NCI-H1436 (cell line): ENCODE data around the gene PCIF1.
"Not testable (repeated sequence)": the region's sequence is repeated elsewhere in the genome, so short reads cannot be mapped to it uniquely, and the experiment has no call there.

ENCODE experiments used
- DNase-seq: peaks from one replicate; lab custom pipeline; 2025; lab: John Stamatoyannopoulos, UW

Gene PCIF1

DNA sequence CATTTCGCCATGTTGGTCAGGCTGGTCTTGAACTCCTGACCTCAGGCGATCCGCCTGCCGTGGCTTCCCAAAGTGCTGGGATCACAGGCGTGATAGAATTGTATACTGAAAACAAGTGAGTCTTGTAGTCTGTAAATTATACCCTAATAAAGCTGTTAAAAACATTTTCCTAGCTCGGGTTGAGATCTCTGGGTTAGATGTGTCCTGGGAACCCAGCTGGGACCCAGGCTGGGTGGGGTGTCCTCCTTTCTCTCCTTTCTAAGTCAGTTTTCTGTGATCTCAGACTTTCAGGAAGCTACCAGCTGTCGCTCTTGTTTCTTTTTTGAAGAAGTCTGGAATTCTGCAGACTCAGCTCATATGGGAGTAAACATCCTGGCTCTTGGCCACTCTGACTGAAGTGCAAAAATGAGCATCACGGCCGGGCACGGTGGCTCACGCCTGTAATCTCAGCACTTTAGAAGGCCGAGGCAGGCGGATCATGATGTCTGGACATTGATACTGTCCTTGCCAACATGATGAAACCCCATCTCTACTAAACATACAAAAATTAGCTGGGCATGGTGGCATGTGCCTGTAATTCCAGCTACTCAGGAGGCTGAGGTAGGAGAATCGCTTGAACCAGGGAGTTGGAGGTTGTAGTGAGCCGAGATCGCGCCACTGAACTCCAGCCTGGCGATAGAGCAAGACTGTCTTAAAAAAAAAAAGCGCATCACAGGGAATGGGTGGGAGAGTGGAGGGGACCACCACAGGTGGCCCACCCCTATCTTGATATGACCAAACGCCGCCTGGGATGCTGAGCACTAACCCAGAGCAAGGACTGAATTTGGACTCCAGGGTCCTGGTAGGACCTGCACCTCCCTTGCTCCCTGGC lies 9.9 kb upstream of the PCIF1 start:
- no peak for DNase-seq

GRCh38 chr20:45925821-45926506 lies 8.5 kb upstream of the PCIF1 start:
- DNase-seq = no peak

GRCh38 chr20:45926731-45927070 lies 7.8 kb upstream of the PCIF1 start:
- DNase-seq = no peak

DNA sequence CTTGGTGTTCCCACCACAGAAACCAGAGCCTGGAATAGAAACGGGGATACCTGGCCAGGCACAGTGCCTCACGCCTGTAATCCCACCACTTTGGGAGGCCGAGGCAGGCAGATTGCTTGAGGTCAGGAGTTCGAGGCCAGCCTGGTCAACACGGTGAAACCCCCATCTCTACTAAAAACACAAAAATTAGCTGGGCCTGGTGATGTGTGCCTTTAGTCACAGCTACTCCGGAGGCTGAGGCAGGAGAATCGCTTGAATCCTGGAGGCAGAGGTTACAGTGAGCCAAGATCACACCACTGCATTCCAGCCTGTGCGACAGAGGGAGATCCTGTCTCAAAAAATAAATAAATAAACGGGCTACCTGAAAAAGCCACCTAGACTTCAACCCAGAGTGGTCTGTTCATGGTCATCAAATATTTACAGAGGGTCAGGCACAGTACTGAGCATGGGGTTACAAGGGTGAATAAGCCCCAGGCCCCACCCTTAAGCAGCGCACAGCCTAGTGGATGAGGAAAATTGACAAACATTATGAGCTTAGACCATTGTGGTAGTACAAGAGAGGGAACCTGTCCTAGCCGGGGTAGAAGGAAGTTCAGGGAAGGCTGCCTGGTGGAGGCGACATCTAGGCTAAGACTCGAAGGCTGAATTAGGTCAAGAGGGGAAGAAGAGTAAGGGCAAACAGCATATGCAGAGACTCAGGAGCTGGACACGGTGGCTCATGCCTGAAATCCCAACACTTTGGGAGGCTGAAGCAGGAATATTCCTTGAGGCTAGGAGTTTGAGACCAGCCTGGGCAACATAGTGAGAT lies 7.2 kb upstream of the PCIF1 start:
- no peak for DNase-seq

GRCh38 chr20:45931680-45932079 lies 2.8 kb upstream of the PCIF1 start:
- DNase-seq = not testable (repeated sequence)

DNA sequence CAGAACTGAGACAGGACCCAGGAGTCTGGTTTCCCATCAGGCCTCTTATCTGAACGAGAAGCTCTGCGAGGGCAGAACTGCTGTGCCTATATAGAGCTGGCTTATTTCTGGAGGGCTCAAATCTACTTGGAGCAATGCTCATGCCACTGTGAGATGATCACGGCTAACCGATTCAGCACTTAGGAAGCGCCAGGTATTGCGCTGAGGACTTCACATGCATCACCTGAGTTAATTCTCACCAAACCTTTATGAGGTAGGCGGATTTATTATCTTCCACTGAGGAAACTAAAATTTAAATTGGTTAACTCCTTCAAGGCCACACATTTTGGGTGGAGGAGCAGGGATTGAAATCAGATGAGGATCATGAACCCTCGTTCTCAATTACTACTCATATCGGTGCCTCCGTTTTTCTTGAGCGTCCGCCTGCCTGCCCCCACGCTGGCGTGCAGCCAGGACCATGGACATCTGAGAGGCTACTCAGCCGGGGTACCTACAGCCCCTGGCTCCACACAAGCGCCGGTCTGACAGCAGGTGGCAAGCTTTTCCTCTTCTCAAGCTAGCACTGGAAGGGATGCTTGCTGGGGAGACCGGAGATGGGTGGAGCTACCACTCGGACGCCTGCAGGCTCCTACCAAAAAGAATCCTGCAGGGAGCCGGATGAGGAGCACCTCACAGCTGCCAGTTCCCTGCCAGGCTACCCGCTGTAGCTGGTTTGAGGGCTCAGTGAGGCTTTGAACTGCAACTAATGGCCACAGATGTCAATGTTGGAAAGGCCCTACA lies 1.0 kb upstream of the PCIF1 start:
- peak; percentile 75 for DNase-seq

GRCh38 chr20:45934046-45934585 lies 367 bp upstream of the PCIF1 start:
- DNase-seq = peak; percentile 64

DNA sequence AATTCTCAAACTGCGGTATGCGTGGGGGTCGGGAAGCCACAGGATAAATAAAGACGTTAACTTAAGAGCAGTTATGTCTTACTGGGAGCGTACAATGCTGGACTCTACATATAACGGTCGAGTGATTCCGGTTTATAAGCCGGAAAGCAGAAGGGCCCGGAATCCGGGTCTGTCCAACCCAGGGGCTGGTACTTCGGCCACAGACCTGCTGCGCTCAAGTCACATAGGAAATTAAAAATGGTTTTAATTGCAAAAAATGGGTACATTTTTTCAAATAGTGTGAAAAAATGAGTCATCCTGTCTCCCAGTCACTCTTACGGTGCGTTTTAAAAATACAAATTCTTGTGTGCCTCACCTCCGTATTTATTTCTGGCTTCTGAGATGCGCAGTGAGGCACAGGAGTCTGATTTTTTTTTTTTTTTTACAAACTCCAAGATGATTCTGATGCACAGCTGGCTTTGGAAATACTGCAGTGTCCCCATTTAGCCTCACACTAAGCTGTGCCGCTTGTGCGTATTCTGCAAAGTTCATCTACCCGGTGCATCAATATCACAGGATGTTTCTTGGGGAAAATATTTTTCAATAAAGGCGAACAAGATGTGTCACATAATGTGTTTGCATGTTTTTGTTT lies 1.0 kb downstream of the PCIF1 start:
- no peak for DNase-seq

- no peak for DNase-seq
Observed at GRCh38 chr20:45937765-45938164, 3.3 kb downstream of the PCIF1 start.

DNA sequence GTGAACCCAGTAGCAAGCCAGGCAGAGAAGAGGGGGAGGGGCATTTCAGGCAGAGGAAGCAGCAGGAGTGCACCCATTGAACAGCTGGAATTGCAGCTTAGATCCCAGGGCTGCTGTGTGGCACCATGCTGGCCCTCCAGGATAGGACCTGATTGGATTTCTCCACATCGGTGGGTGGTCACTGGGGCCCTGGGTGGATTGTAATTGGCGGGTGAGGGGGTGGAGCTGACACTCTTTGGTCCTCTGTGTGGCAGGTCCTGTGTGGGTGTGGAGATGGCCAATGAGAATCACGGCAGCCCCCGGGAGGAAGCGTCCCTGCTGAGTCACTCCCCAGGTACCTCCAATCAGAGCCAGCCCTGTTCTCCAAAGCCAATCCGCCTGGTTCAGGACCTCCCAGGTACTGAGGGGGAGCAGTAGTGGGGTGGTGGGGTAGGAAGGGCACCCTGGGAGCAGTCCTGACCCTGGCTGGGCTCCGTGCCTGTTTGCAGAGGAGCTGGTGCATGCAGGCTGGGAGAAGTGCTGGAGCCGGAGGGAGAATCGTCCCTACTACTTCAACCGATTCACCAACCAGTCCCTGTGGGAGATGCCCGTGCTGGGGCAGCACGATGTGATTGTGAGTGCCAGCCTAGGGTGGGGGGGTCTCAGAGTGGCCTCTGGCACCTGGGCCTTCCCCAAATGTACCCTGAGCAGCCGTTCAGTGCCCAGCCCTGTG lies 4.4 kb downstream of the PCIF1 start:
- no peak for DNase-seq

- DNase-seq = no peak
Observed at GRCh38 chr20:45940053-45940452, 5.6 kb downstream of the PCIF1 start.

DNA sequence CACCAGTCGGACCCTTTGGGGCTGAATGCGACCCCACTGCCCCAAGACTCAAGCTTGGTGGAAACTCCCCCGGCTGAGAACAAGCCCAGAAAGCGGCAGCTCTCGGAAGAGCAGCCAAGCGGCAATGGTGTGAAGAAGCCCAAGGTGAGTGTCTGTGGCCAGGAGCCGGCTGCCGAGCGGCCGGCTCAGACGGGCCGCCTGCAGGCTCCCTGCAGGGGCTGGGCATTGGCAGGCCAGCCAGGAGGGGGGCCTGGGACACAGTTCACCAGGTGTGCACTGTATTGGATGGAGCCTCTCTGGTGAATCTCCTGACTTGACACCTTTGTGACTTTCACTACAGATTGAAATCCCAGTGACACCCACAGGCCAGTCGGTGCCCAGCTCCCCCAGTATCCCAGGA lies 6.0 kb downstream of the PCIF1 start:
- DNase-seq = no peak

- DNase-seq = no peak
Observed at GRCh38 chr20:45943613-45944012, 9.1 kb downstream of the PCIF1 start.

DNA sequence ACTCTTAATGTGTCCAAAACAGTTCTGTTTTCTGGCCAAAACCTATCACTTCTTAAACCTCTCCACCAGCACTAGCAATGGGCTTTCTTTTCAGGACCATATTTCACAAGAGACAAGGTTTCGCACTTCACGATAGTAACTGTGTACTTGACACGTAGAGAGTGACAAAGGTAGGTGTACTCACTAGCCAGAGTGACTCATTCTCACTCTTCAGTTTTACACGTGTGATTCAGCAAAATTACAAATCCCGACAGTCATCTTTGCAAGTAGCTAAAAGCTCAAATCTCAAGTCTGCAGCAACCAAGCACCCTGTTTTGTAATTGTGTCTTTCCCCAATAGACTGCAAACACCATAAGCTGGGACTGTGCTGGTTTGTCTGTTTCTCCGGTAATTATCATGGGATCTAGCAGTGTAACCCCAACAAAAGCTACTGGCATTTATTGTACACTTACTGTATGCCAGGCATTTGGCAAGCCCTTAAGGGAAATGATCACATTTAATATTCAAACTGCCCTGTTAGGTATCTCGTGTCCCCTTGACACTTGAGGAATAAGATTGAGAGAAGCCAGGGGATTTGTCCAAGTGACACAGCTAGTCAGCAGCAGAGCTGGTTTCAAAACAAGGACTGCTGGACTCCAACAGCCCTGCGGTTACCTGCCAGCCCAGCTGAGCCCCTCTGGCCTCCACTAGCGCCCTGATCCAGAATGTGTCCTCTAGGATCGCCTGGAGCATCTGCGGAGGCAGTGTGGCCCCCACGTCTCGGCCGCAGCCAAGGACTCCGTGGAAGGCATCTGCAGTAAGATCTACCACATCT lies 9.9 kb downstream of the PCIF1 start:
- DNase-seq = no peak

DNA sequence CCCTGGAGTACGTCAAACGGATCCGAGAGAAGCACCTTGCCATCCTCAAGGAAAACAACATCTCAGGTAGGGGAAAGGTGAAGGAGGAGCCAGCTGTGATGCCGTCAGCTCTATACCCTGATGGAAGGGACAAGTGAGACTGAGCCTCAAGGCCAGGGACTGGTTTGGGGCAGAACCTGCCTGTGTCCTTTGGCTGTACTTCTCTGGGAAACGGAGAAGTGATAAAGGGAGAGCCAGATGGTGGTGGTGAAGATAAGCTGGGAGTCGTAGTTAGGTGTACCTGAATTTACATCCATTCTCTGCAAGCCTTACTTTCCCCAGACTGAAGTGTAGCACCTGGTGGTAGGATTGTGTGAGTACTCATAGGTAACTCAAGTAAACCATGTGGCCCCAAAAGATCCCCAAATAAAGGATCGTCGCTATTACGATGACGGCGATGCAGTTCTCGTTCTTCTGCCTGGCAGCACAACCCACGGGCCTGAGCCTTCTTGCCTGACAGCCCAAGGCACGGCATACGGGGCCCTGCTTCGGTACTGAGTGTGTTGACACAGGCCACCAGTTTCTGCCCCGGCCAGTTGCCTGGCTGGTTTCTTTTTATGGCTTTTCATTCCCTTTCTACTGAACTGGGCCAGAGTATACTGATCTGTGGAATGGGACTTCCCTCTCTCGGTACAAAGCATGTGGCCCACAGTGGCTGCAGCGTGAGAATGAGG lies 10.6 kb downstream of the PCIF1 start:
- no peak for DNase-seq

DNA sequence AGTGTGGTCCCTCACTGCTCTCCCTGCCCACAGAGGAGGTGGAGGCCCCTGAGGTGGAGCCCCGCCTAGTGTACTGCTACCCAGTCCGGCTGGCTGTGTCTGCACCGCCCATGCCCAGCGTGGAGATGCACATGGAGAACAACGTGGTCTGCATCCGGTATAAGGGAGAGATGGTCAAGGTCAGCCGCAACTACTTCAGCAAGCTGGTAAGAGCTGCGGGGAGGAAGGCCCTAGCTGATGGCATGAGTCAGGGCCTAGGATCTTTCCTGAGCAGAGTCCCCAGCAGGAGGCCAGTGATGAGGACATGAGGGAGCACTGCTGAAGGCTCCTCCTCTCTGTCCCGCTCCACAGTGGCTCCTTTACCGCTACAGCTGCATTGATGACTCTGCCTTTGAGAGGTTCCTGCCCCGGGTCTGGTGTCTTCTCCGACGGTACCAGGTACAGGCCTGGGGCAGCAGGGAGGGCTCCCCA lies 11.2 kb downstream of the PCIF1 start:
- DNase-seq = no peak

- no peak for DNase-seq
Observed at GRCh38 chr20:45946149-45946970, 11.9 kb downstream of the PCIF1 start.
